ENCODE measurements around the gene UBALD1. TPM values are rescaled to one million over a fixed set of nuclear protein-coding genes. Genes with fewer than 3 reads are reported as not detected.
A peak's percentile ranks its signal among the peaks of the same experiment; 100 is the strongest.

The UBALD1 gene
- 37.6 TPM for polyA plus RNA-seq (2013, experiment 1 of 2; ENCODE audit: insufficient read length)
- polyA plus RNA-seq (2013, experiment 2 of 2; ENCODE audit: insufficient read length) = 27.2 TPM

GRCh38 chr16:4614571-4615383 is at the start of gene UBALD1:
Gene UBALD1, minus strand, starts transcription at chr16:4614888. Its CDS starts 91 bp downstream, at chr16:4614797.
- DNase-seq = peak; percentile 91

DNA sequence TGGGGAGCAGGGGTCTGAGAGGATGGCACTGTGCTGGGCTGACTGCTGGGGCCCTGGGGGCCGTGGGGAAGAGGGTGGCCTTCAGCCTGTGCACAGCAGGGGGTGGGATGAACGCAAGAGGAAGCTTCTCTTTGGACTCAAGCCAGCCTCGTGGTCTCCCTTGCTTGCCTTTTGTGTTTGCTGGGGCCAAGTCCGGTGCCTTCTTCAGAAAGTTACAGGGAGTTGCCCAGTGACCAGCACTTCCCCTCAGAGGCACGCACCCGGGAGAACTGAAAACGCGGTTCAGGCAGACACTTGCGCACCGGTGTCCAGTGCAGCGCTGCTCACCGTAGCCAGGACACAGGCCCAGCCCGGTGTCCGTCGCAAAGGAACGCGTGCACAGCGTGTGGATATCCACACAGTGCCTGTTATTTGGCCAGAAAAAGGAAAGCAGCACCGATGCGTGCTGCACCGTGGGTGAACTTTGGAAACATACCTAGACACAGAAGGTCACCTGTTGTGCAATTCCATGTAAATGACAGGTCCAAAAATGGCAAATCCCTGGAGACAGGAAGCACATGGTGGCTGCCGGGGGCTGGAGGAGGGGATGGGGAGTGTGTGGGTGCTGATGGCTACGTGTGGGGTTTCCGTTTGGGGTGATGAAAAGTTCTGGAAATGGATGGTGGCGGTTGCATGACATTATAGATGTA is 49.2 kb upstream of the UBALD1 start:
- DNase-seq = peak; percentile 7

- DNase-seq = no peak
These were observed 48.7 kb upstream of the UBALD1 start for GRCh38 chr16:4663465-4663776.

DNA sequence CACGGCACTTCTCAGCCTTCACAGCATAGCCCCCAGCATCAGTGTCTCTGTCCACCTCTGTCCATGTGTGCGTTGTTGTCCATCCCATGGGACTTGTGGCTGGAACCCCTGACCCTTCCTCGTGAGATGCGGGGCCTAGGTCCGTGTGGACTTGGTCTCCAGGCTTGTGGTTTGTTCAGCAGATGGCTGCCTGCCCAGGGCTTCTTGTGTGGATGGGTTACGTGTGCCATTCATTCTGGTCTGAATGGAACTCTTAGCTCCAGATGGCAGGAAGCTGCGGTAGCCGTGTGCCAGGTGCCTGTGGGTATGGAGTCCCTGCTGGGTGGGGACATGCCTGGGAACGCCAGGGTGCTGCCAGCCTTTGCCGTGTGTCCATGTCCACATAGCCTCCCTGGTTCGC is 47.0 kb upstream of the UBALD1 start:
- DNase-seq = no peak

GRCh38 chr16:4660454-4661007 is 45.8 kb upstream of the UBALD1 start:
- peak; percentile 43 for DNase-seq

- DNase-seq = no peak
These were observed 45.0 kb upstream of the UBALD1 start for GRCh38 chr16:4659363-4660353.

GRCh38 chr16:4656695-4657686 is 42.3 kb upstream of the UBALD1 start:
- no peak for DNase-seq

DNA sequence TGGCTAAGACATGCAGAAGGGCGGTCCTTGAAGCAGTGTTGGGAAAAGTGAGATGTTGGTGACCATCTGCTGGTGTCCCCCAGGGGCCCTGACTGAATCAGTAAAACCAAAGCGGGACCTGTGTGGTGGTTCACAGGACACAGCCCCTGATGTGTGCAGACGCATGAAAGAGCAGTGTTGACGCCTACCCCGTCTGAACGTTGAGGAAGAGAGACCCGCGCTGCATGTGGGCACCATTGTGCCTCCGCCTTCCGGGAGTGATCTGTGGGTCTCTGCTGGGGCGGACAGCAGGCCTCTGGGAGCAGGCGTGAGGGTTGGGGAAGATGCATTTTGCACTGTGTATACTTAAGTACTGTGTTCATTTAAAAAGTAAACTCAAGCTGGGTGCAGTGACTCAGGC is 41.5 kb upstream of the UBALD1 start:
- no peak for DNase-seq

GRCh38 chr16:4655801-4656200 is 41.1 kb upstream of the UBALD1 start:
- DNase-seq = no peak

DNA sequence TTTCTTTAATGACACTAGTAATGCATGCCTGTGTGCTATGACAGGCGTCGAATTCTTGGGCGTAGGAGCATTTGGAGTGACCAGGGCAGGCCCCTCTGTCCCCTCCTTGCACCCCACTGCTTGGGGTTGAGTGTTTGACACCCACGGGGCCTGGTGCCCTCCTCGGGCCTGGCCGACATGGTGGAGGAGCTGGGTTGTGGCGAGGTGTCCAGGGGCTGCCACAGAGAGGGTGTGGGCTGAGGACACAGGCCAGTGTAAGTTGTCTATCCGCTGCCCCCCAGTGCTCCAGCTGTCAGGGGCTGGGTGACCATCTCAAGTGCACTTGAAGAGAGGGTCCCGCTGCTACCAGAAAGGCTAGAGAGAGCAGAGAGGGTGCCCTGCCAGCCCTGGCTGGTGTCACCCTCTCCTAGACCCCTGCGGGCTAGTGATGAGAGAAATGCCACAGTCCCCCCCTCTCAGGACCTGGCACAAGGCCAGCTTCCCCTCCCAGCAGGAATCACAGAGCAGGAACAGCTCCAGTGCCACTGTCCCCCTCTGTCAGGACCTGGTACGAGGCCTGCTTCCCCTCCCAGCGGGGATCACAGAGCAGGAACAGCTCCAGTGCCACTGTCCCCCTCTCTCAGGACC is 40.4 kb upstream of the UBALD1 start:
- no peak for DNase-seq

DNA sequence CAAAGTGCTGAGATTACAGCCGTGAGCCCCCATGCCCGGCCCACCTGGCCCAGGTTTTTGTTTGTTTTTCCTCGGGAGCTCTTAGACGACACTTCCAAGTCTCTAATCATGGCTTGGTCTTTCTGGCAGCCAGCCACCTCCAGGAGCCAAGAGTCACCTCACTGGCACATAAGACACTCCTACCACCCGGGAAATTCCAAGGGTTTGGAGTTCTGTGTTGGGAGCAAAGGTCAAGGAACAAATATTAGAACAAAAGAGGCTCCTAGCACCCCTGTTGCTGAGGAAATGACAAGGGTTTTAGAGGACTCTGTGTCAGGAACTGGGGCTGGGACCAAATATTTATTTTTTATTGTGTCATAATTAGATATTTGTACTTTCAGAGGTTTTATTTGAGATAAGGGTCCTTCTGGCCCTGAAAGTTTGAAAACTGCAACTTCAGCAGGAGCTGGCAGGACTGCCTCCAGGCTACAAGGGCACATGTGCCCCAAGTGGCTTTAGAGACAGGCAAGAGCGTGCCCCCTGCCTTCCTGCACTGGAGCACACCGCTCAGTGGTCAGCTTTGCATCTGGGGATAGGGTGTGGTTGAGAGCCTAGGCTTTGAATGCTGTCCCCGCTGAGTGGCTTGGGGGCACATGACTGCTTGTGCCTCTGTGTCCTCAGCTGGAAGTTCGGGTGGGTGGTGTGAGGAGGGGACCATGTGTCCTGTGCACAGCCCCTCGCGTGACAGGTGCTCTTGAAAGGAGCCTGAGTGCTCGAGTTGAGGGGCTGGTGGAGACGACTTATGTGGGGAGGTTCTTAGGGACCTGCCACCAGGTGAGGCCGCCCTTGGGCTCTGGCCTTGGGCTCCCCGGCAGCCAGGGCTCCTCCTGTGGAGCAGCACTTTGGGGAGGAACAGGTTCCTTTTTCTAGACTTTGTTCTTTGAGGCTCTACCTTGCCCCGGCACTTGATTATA is 39.6 kb upstream of the UBALD1 start:
- no peak for DNase-seq

DNA sequence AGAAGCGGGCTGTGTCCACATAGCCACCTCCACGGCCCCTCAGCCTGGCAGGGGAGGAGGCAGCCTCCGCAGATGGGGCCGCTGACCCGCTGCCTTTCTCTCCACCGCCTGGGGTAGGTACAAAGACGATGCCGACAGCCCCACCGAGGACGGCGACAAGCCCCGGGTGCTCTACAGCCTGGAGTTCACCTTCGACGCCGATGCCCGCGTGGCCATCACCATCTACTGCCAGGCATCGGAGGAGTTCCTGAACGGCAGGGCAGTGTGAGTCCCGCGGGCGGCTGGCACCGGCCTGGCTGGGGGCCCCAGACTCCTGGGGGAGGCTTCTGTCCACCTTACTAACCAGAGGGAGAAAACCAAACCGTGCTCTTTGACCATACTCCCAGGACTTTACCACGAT is 37.9 kb upstream of the UBALD1 start:
- DNase-seq = no peak

DNA sequence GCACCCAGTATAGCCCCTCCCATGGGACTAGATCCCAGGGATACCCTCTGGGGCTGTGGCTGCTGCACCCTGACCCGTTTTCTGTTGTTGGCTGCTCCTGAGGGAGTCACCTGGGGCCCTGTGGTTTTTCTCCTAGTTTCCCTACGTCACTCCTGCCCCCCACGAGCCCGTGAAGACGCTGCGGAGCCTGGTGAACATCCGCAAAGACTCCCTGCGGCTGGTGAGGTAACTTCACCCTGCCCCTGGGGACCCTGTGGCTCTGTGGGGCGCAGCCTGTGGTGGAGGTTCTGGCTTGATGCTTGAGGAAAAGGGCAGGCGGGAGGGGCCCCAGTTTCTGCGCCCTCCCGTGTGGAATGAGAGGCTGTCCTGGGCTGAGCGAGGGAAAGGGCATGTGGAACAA is 37.1 kb upstream of the UBALD1 start:
- no peak for DNase-seq

GRCh38 chr16:4650443-4651074 is 35.9 kb upstream of the UBALD1 start:
- peak; percentile 60 for DNase-seq

DNA sequence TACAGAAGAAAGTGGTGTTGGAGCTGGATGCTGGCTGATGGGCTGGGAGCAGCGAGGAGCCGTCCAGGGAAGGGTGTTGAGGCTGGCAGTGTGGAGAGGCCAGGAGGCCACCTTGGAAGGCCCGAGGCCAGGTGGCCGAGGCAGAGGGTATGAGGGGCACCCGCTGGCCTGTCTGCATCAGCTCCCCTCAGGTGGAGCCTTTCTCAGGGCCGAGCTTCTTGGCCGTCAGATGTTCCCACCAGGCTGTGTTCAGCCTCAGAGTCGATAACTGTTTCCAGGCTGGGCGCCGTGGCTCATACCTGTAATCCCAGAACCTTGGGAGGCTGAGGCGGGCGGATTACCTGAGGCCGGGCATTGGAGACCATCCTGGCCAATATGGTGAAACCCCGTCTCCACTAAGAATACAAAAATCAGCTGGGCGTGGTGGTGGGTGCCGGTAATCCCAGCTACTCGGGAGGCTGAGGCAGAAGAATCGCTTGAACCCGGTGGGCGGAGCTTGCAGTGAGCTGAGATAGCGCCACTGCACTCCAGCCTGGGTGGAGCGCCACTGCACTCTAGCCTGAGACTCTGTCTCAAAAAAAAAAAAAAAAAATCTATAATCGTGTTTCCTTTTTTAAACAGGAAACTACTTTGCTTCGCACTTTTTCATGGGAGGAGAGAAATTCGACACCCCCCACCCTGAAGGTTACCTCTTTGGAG is 35.2 kb upstream of the UBALD1 start:
- DNase-seq = no peak

- no peak for DNase-seq
These were observed 34.2 kb upstream of the UBALD1 start for GRCh38 chr16:4648917-4649316.

- no peak for DNase-seq
These were observed 32.9 kb upstream of the UBALD1 start for GRCh38 chr16:4647644-4647980.

Data from fibroblast of skin of back (primary cell).